Measurements from ENCODE around the gene BCHE. TPM values are rescaled to one million over a fixed set of nuclear protein-coding genes. Genes with fewer than 3 reads are reported as not detected.

The BCHE gene
- total RNA-seq, 1 experiment from 2014 or later = not detected

DNA sequence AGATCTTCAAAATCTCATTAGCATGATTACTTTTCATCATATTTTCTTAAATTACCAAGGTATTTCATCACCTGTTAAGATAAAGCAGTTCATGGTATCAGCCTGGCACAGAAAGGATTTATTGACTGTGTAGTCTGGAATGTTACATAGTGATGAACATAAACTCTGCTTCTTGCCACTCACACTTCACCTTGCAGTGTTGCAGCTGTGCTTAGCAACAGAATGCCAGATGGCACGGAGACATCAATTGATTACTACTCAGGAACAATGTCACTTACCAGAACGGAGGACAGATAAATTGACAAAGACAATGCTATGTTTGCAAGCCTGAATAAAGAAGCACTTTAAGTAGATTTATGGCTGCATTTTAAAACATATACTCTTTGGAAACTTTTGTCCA, 15.0 kb upstream of the BCHE start:
- no peak overlapping the region for H3K27ac Mint-ChIP-seq (ENCODE audit: unreplicated experiment)
- no peaks in the 10 kb centered on the region for H3K27me3 Mint-ChIP-seq (ENCODE audit: insufficient read depth, unreplicated experiment)
- DNase-seq = no peak
- TF ChIP-seq, protein P1, sequence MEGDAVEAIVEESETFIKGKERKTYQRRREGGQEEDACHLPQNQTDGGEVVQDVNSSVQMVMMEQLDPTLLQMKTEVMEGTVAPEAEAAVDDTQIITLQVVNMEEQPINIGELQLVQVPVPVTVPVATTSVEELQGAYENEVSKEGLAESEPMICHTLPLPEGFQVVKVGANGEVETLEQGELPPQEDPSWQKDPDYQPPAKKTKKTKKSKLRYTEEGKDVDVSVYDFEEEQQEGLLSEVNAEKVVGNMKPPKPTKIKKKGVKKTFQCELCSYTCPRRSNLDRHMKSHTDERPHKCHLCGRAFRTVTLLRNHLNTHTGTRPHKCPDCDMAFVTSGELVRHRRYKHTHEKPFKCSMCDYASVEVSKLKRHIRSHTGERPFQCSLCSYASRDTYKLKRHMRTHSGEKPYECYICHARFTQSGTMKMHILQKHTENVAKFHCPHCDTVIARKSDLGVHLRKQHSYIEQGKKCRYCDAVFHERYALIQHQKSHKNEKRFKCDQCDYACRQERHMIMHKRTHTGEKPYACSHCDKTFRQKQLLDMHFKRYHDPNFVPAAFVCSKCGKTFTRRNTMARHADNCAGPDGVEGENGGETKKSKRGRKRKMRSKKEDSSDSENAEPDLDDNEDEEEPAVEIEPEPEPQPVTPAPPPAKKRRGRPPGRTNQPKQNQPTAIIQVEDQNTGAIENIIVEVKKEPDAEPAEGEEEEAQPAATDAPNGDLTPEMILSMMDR (IDR thresholded peaks at IDR 0.05; ENCODE audit: insufficient read depth in 1 of 2, low read depth in 1 of 2, low read length in 1 of 2, severe bottlenecking in 1 of 2, unreplicated experiment in 1 of 2) = no peak
- H3K4me1 Mint-ChIP-seq (ENCODE audit: low read depth, unreplicated experiment) = no peaks in the 10 kb centered on the region
- H3K4me3 Mint-ChIP-seq (ENCODE audit: unreplicated experiment) = no peak overlapping the region
- no peaks in the 10 kb centered on the region for H3K9me3 Mint-ChIP-seq (ENCODE audit: unreplicated experiment)
- intact Hi-C loops (cut with micrococcal nuclease; ENCODE audit: unreplicated experiment) = loop anchor here (5.0 kb wide), 1 partner anchor 1500 kb away; no protein-coding TSS in a partner anchor
- H3K4me1 ChIP-seq = no peaks in the 10 kb centered on the region
- ChIA-PET POLR2A (no interaction called here), CTCF (no interaction called here)
- H3K36me3 Mint-ChIP-seq (ENCODE audit: insufficient read depth, unreplicated experiment) = no peaks in the 10 kb centered on the region
- H3K27me3 ChIP-seq (replicated peaks; ENCODE audit: control insufficient read depth, insufficient read depth, low read length) = no peaks in the 10 kb centered on the region
- no peaks in the 10 kb centered on the region for H3K36me3 ChIP-seq (ENCODE audit: control insufficient read depth, insufficient read depth, low read length)
- H3K4me3 ChIP-seq (ENCODE audit: low read depth, low read length) = no peak overlapping the region
- H3K9me3 ChIP-seq = no peaks in the 10 kb centered on the region
- no TSS peak for BruUV-seq (replicated peaks)

DNA sequence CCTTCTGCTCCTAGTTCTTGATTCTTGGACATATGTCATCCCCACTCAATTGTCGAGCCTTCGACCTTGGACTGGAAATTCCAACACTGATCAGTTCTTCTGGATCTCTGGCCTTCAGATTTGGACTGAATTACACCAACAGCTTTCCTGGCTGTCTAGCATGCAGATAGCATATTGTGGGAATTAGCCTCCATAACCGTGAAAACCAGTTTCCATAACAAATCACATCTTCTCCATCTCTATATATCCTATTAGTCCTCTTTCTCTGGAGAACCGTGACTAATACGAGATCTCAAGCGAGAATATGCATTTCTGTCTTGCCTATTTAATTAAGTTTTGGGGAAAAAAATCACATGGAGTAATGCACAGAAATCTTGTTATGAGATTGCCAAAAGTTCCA, 8.8 kb upstream of the BCHE start:
- Mint-ChIP-seq H3K27me3 (ENCODE audit: insufficient read depth, unreplicated experiment) (no peaks in the 10 kb centered on the region), H3K4me3 (ENCODE audit: unreplicated experiment) (no peak overlapping the region), H3K36me3 (ENCODE audit: insufficient read depth, unreplicated experiment) (no peaks in the 10 kb centered on the region), H3K27ac (ENCODE audit: unreplicated experiment) (no peak overlapping the region), H3K4me1 (ENCODE audit: low read depth, unreplicated experiment) (no peaks in the 10 kb centered on the region), H3K9me3 (ENCODE audit: unreplicated experiment) (no peaks in the 10 kb centered on the region)
- Histone ChIP-seq H3K9me3 (no peaks in the 10 kb centered on the region), H3K4me1 (no peaks in the 10 kb centered on the region), H3K27me3 (replicated peaks; ENCODE audit: control insufficient read depth, insufficient read depth, low read length) (no peaks in the 10 kb centered on the region), H3K36me3 (ENCODE audit: control insufficient read depth, insufficient read depth, low read length) (no peaks in the 10 kb centered on the region), H3K4me3 (ENCODE audit: low read depth, low read length) (no peak overlapping the region)
- DNase-seq = no peak
- no TSS peak for BruUV-seq (replicated peaks)
- ChIA-PET CTCF (no interaction called here), POLR2A (no interaction called here)
- TF ChIP-seq, protein P1 (IDR thresholded peaks at IDR 0.05; ENCODE audit: insufficient read depth in 1 of 2, low read depth in 1 of 2, low read length in 1 of 2, severe bottlenecking in 1 of 2, unreplicated experiment in 1 of 2) = no peak
- intact Hi-C loops (cut with micrococcal nuclease; ENCODE audit: unreplicated experiment) = no loop called here

DNA sequence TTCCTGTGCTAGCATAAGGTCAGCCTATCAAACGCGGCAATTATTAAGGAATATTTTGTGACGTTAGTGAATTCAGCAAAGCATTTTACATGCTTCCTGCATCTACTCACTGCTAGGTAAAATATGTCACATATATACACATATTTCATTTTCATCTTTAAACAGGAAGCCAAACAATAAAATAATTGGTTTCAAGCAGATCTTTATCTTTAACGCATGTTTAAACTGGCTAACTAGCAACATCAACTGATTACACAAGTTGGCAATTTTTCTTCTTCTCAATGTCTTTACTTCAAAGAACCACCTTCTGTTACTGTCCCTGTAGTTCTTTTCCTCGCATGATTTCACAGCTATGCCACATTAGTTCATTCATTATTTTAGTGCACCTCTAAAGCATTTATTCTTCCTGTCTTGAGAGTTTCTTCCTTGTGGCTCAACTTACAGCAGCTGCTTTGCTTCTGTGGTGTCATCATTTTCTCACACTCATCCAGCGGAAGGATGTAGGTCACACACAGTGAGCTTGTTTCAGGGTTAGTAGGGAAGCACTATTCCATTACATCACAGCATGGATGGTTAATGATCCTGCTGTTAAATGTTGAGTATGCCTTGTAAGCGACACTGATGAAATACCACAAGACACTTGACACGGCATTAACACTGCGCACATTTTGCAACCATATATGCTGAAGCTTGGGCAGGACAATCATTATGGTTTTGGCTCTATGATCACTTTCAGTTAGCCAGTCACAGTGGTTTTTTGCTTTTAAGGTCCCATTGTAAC, 2.3 kb upstream of the BCHE start:
- no peaks in the 10 kb centered on the region for H3K27me3 Mint-ChIP-seq (ENCODE audit: insufficient read depth, unreplicated experiment)
- CTCF ChIA-PET = no interaction called here

More for the DNA sequence above, 2.3 kb upstream of the BCHE start:
- TF ChIP-seq, protein P1 (IDR thresholded peaks at IDR 0.05; ENCODE audit: insufficient read depth in 1 of 2, low read depth in 1 of 2, low read length in 1 of 2, severe bottlenecking in 1 of 2, unreplicated experiment in 1 of 2) = no peak
- Histone ChIP-seq H3K4me3 (ENCODE audit: low read depth, low read length) (no peak overlapping the region), H3K36me3 (ENCODE audit: control insufficient read depth, insufficient read depth, low read length) (no peaks in the 10 kb centered on the region), H3K4me1 (no peaks in the 10 kb centered on the region), H3K27me3 (replicated peaks; ENCODE audit: control insufficient read depth, insufficient read depth, low read length) (no peaks in the 10 kb centered on the region), H3K9me3 (no peaks in the 10 kb centered on the region)
- DNase-seq = no peak
- Mint-ChIP-seq H3K36me3 (ENCODE audit: insufficient read depth, unreplicated experiment) (no peaks in the 10 kb centered on the region), H3K4me1 (ENCODE audit: low read depth, unreplicated experiment) (no peaks in the 10 kb centered on the region), H3K9me3 (ENCODE audit: unreplicated experiment) (no peaks in the 10 kb centered on the region), H3K27ac (ENCODE audit: unreplicated experiment) (no peak overlapping the region), H3K4me3 (ENCODE audit: unreplicated experiment) (no peak overlapping the region)
- intact Hi-C loops (cut with micrococcal nuclease; ENCODE audit: unreplicated experiment) = no loop called here
- BruUV-seq (replicated peaks) = no TSS peak
- POLR2A ChIA-PET = no interaction called here
